NCI-H1436 (cell line): Measurements from ENCODE around the gene PIP5K1C.
"Not testable (repeated sequence)": the region's sequence is repeated elsewhere in the genome, so short reads cannot be mapped to it uniquely, and the experiment has no call there.

Experiments
- DNase-seq: peaks from one replicate; lab custom pipeline; 2025; lab: John Stamatoyannopoulos, UW

The PIP5K1C gene

GRCh38 chr19:3645726-3646125, 54.5 kb downstream of the PIP5K1C start:
- DNase-seq: no peak

- no peak for DNase-seq
These were observed 55.2 kb downstream of the PIP5K1C start for GRCh38 chr19:3645067-3645396.

GRCh38 chr19:3644351-3645066, 55.8 kb downstream of the PIP5K1C start:
- DNase-seq: no peak

DNA sequence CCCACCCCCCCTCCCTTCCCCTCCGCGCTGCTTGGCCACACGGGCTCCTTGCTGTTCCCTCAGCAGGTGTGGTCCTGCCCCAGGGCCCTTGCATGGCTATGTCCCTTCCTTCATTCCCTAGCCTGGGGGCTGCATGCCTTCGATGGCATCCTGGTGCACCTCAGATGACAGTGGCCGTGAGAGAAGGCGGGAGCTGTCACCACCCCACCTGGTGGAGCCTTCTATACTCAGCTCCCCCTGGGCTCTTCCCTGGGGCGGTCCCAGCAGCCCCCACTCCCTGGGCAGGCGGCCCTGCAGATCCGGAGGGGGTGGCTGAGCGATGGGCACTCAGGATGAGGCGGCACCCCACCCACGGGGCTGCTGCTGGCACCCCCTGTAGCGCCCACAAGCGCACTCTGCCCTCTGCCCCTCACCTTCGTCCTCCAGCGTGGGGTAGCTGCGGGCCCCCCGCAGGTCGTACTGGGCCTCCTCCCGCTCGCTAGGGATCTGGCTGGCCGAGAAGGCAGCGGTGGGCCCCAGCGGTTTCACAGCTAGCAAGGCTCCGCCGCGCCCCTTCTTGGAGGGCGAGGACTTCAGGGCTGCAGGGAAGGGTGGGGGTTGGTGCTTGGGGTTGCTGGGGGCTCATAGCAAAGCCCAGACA, 56.5 kb downstream of the PIP5K1C start:
- no peak for DNase-seq

DNA sequence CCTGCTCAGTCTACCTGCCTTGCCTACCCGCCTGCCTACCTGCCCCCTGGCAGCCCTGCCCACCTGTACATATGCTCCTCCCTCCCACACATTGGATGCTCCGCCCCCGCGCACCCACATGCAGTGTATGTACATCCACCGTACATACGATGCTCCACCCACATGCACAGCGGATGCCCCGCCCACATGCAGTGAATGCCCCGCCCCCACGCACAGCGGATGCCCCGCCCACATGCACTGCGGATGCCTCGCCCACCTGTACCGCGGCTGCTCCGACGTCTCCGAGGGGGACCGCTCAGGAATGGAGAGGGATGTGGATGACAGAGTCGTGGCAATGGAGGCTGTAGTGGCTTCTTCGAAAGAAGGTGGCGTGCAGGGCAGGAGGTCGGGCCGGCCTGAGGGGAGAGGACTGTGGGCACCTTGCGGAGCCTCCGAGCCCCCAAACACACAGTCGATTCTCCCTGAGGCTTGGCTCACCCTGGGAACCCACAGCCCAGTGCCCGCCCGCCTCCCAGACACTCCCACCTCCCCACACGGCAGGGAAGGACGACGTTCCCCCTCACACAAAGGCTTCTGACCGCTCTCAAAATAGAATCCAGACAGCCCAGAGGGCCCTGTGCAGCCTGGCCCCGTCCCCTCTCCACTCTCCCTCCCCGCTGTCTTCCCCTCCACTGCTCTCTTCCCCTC, 57.1 kb downstream of the PIP5K1C start:
- DNase-seq: peak; percentile 18

GRCh38 chr19:3642296-3642695, 58.0 kb downstream of the PIP5K1C start:
- peak; percentile 72 for DNase-seq

GRCh38 chr19:3641515-3642269, 58.6 kb downstream of the PIP5K1C start:
- no peak for DNase-seq

- no peak for DNase-seq
These were observed 60.8 kb downstream of the PIP5K1C start for GRCh38 chr19:3639479-3639878.

- no peak for DNase-seq
These were observed 61.8 kb downstream of the PIP5K1C start for GRCh38 chr19:3638208-3639193.

GRCh38 chr19:3637621-3638020, 62.6 kb downstream of the PIP5K1C start:
- DNase-seq: no peak

DNA sequence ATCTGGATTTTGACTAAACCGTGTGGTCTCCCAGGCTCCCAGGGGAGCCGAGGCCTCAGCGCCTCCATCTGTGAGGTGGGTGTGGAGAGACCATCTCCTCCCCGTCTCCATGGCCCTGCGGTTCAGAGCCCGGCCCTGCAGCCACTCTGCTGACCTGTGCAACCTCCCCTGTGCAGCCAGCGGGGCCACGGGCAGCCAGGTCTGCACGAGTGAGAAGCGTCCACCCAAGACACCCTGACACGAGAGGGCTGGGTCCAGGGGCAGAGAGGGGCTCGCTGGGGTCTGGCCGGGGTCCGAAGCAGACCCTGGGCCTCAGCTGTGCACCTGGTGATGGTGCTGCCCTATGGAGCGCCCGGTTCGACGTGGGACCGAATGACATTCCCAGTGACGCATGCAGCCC, 63.3 kb downstream of the PIP5K1C start:
- no peak for DNase-seq

GRCh38 chr19:3636506-3636905, 63.8 kb downstream of the PIP5K1C start:
- DNase-seq: no peak

- no peak for DNase-seq
These were observed 65.7 kb downstream of the PIP5K1C start for GRCh38 chr19:3634496-3635045.

DNA sequence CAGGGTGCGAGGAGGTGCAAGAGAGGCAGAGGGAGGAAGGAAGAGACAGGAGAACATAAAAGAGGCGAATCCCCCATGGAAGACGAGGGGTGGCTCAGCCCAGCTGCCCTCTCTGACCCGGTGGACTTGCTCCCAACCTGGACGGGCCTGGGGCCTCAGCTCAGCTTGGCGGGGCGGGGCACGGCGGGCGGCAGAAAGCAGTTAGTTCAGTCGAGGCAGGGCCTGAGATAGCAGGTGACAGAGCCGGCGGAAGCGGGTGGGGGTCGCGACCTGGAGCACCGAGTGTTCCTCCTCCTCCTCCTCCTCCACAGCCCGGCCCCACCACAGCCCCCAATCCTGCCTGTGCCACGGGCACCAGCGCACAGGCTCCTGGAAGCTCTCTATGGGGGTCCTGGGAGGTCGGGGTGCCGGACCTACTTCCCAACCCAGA, 66.7 kb downstream of the PIP5K1C start:
- DNase-seq: no peak

GRCh38 chr19:3632739-3633558, 67.3 kb downstream of the PIP5K1C start:
- no peak for DNase-seq

DNA sequence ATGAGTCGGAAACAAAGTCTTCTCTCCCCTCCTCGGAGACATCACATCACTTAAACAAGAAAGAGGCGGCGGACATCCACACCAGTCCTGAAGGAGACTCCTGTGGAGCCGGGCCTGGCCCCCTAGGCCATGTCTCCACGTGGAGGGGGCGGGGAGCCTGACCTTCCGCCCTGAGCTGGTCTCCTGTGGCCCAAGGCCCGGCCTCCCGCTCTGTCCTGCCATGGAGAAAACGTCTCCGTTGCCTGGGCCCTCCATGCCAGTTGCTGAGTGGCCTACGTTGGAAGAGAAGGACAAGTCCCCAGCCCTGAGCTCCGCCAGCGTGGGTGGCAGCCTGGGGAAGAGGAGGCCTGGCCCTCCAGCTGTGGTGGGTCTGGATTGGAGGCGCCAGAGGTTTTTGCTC, 68.2 kb downstream of the PIP5K1C start:
- no peak for DNase-seq

GRCh38 chr19:3631053-3631861, 69.0 kb downstream of the PIP5K1C start:
- no peak for DNase-seq

DNA sequence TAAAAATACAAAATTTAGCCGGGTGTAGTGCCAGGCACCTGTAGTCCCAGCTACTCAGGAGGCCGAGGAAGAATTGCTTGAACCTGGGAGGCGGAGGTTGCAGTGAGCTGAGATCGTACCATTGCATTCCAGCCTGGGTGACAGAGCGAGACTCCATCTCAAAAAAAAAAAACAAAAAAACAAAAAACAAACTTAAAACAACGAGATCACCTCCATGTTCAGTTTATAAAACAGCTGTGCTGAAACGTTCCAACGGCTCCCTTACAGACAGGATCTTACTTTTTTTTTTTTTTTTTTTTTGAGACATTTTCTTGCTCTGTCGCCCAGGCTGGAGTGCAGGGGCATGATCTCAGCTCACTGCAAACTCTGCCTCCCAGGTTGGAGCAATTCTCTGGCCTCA, 71.5 kb downstream of the PIP5K1C start:
- not testable (repeated sequence) for DNase-seq

DNA sequence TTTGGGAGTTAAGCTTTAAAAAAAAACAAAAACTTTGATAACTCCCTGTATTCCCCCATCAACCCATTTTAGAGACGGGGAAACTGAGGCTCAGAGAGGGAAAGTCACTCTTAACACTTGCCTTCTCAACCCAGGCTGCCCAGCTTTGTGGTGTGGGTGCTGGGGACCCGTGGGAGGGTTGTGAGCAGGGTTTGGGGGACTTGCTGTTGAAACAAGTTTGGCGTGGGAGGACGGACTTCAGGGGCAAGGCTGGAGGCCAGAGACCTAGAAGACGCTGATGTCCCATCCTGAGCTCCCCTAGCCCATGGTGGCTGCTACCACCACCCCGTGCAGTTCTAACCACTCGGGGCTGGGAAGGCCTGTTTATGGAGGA, 72.9 kb downstream of the PIP5K1C start:
- DNase-seq: no peak
